Omental fat pad (tissue), 4 donors: Measurements from ENCODE around the gene OGN. TPM values are rescaled to one million over a fixed set of nuclear protein-coding genes. Genes with fewer than 3 reads are reported as not detected.

Experiments used
- ATAC-seq: fragments of 150-250 bp; one replicate; pipeline ENCODE4 v1.9.1; 2016; ENCODE audit warnings: mild to moderate bottlenecking, moderate library complexity; ENCODE audit not compliant: low FRiP score
- DNase-seq: peaks from one replicate; pipeline ENCODE4 v3.0.0-alpha.2; 2019; ENCODE audit warnings: low spot score
- CTCF ChIP-seq, 3 donors: fragments of 450-650 bp; IDR thresholded peaks; one replicate each; pipeline ENCODE4 v1.5.1; 2016 to 2017; ENCODE audit warnings: antibody characterized with exemption in 3 of 3, mild to moderate bottlenecking in 3 of 3, moderate library complexity in 2 of 3
- total RNA-seq, 4 donors: library from RNA; depleted of rRNA; stranded (reverse); fragments of >200 nt; gene quantifications; one replicate each; pipeline ENCODE4 v1.1.0, GENCODE V29; 2016

OGN gene
- total RNA-seq, 4 donors from 2014 or later = 24.6 to 412 (median 114) TPM

GRCh38 chr9:92405818-92406217 is 1.4 kb upstream of the OGN start:
- TF ChIP-seq CTCF (IDR thresholded peaks at IDR 0.05) = no peak
- peak; percentile 48 for ATAC-seq

GRCh38 chr9:92402826-92403745 is 1.3 kb downstream of the OGN start:
- DNase-seq (no peak), ATAC-seq (no peak)
- TF ChIP-seq CTCF (IDR thresholded peaks at IDR 0.05) = no peak

More at GRCh38 chr9:92405818-92406217, 1.4 kb upstream of the OGN start:
- no peak for DNase-seq

GRCh38 chr9:92402360-92402759 is 2.0 kb downstream of the OGN start:
- DNase-seq = no peak
- no peak for TF ChIP-seq CTCF (IDR thresholded peaks at IDR 0.05)
- no peak for ATAC-seq

- DNase-seq (no peak), ATAC-seq (no peak)
- no peak for TF ChIP-seq CTCF (IDR thresholded peaks at IDR 0.05)
Observed at GRCh38 chr9:92397853-92398252, 6.5 kb downstream of the OGN start.

- no peak for TF ChIP-seq CTCF (IDR thresholded peaks at IDR 0.05)
- DNase-seq = no peak
- no peak for ATAC-seq
Observed at GRCh38 chr9:92395617-92396016, 8.8 kb downstream of the OGN start.

GRCh38 chr9:92393686-92394085 is 10.7 kb downstream of the OGN start:
- TF ChIP-seq CTCF (IDR thresholded peaks at IDR 0.05) = no peak
- DNase-seq = no peak
- ATAC-seq = no peak

GRCh38 chr9:92392690-92393089 is 11.7 kb downstream of the OGN start:
- no peak for TF ChIP-seq CTCF (IDR thresholded peaks at IDR 0.05)
- DNase-seq = no peak
- ATAC-seq = no peak
